A549 (cell line): ENCODE data around the gene COX7A1. TPM values are rescaled to one million over a fixed set of nuclear protein-coding genes. Genes with fewer than 3 reads are reported as not detected.
"Not testable (repeated sequence)": the region's sequence is repeated elsewhere in the genome, so short reads cannot be mapped to it uniquely, and the experiment has no call there.

Experiments
- ATAC-seq, 2 experiments: fragments of 200-7000 bp in 1 of 2; fragments of >200 bp in 1 of 2; cut with Nextera tagmentation in 1 of 2; cut with Tn5 transposase in 1 of 2; 3 replicates each; pipeline versions ENCODE4 v1.8.0 to v1.9.1; 2018 to 2020; ENCODE audit warnings: mild to moderate bottlenecking in 1 of 2, moderate library complexity in 1 of 2
- CTCF ChIA-PET: fragments of 300-600 bp; sonication (Branson Sonifier 250); formaldehyde crosslinking; extraction: SDS; loops from one replicate; lab custom pipeline; 2021; ENCODE audit warnings: antibody characterized with exemption, inconsistent platforms; lab: Yijun Ruan, JAX
- POLR2A ChIA-PET: fragments of 350-600 bp; formaldehyde crosslinking; extraction: SDS; loops from one replicate; lab custom pipeline; 2021; ENCODE audit warnings: antibody characterized with exemption, inconsistent platforms; lab: Yijun Ruan, JAX
- DNase-seq, 2 experiments: peaks; one replicate each; pipeline versions ENCODE4 v3.0.0 to v3.0.0-alpha.2; 2011 to 2016; ENCODE audit warnings: low read depth in 1 of 2, low spot score in 1 of 2
- FAIRE-seq: peaks from 2 replicates; lab custom pipeline; 2011; peaks lifted over from hg19 to GRCh38; lab: Jason Lieb, UNC
- H3K27ac ChIP-seq, 2 experiments: fragments of >200 bp; sonication (Bioruptor Twin); formaldehyde crosslinking; 3 replicates each; pipeline ENCODE4 v1.5.1; 2016 to 2017
- H3K4me1 ChIP-seq: fragments of >200 bp; sonication (Bioruptor Twin); formaldehyde crosslinking; 3 replicates; pipeline ENCODE4 v1.6.1; 2016
- H3K4me2 ChIP-seq: fragments of >200 bp; sonication (Bioruptor Twin); formaldehyde crosslinking; 3 replicates; pipeline ENCODE4 v1.6.1; 2016
- H3K4me3 ChIP-seq: fragments of >200 bp; sonication (Bioruptor Twin); formaldehyde crosslinking; 3 replicates; pipeline ENCODE4 v1.5.1; 2016
- H3K9me3 ChIP-seq: fragments of >200 bp; sonication (Bioruptor Twin); formaldehyde crosslinking; 3 replicates; pipeline ENCODE4 v1.6.1; 2016
- CEBPB ChIP-seq, 2 experiments: fragments of >200 bp in 1 of 2; sonication (Bioruptor Twin) in 1 of 2; formaldehyde crosslinking in 1 of 2; IDR thresholded peaks; 2 replicates each; pipeline ENCODE4 v1.6.1; 2012 to 2016
- CHD4 ChIP-seq: fragments of 200-600 bp; sonication (generic); IDR thresholded peaks from 2 replicates; pipeline ENCODE4 v1.6.1; 2016; ENCODE audit warnings: antibody characterized with exemption, mild to moderate bottlenecking, borderline replicate concordance
- EHMT2 ChIP-seq: fragments of 200-600 bp; sonication (generic); IDR thresholded peaks from 2 replicates; pipeline ENCODE4 v1.6.1; 2016; ENCODE audit warnings: antibody characterized with exemption, low read depth, mild to moderate bottlenecking, moderate library complexity
- GATA3 ChIP-seq: IDR thresholded peaks from 2 replicates; pipeline ENCODE4 v1.6.1; 2012; ENCODE audit warnings: borderline replicate concordance
- KDM1A ChIP-seq: fragments of 200-600 bp; sonication (generic); IDR thresholded peaks from 2 replicates; pipeline ENCODE4 v1.6.1; 2016; ENCODE audit warnings: low read depth, mild to moderate bottlenecking
- KDM5A ChIP-seq: fragments of 200-600 bp; sonication (generic); IDR thresholded peaks from 2 replicates; pipeline ENCODE4 v1.6.1; 2016; ENCODE audit warnings: antibody characterized with exemption, mild to moderate bottlenecking
- MAZ ChIP-seq: fragments of 150-350 bp; IDR thresholded peaks from 2 replicates; pipeline ENCODE4 v1.6.1; 2014; ENCODE audit warnings: antibody characterized with exemption, low read depth, low read length, borderline replicate concordance
- MYC ChIP-seq: IDR thresholded peaks from 2 replicates; pipeline ENCODE4 v1.6.1; 2012; ENCODE audit warnings: mild to moderate bottlenecking, inconsistent platforms, low read length, improper control_type of control experiment, borderline replicate concordance
- PHF8 ChIP-seq: fragments of 200-600 bp; sonication (generic); IDR thresholded peaks from 2 replicates; pipeline ENCODE4 v1.6.1; 2016; ENCODE audit warnings: low read depth, mild to moderate bottlenecking, antibody characterized with exemption, moderate library complexity, borderline replicate concordance
- POLR2AphosphoS2 ChIP-seq: conservative IDR thresholded peaks from 2 replicates; pipeline ENCODE4 v1.6.1; 2012; ENCODE audit warnings: low read length, improper control_type of control experiment, inconsistent platforms
- RAD21 ChIP-seq, 2 experiments: fragments of >200 bp in 1 of 2; sonication (Bioruptor Twin) in 1 of 2; formaldehyde crosslinking in 1 of 2; IDR thresholded peaks in 1 of 2; conservative IDR thresholded peaks in 1 of 2; 2 replicates in 1 of 2; 3 replicates in 1 of 2; pipeline ENCODE4 v1.6.1; 2012 to 2018; ENCODE audit warnings: inconsistent platforms in 1 of 2
- RARB ChIP-seq: fragments of 250-450 bp; sonication (Bioruptor Pico); IDR thresholded peaks from 2 replicates; pipeline ENCODE4 v1.8.0; 2021; ENCODE audit warnings: mild to moderate bottlenecking, moderate library complexity
- RCOR1 ChIP-seq: fragments of 150-350 bp; IDR thresholded peaks from 2 replicates; pipeline ENCODE4 v1.6.1; 2014; ENCODE audit warnings: antibody characterized with exemption, low read length, low read depth
- RFX5 ChIP-seq: fragments of 450-650 bp; IDR thresholded peaks from 2 replicates; pipeline ENCODE4 v1.7.1; 2014; ENCODE audit warnings: antibody characterized with exemption, mild to moderate bottlenecking, moderate library complexity
- RNF2 ChIP-seq: fragments of 200-600 bp; sonication (generic); IDR thresholded peaks from 2 replicates; pipeline ENCODE4 v1.6.1; 2016; ENCODE audit warnings: low read depth, mild to moderate bottlenecking, antibody characterized with exemption, moderate library complexity, borderline replicate concordance
- SMC3 ChIP-seq: fragments of >200 bp; sonication (Bioruptor Twin); formaldehyde crosslinking; IDR thresholded peaks from 3 replicates; pipeline ENCODE4 v1.6.1; 2018; ENCODE audit warnings: inconsistent platforms
- TP53 ChIP-seq: fragments of 250-450 bp; sonication (Bioruptor Pico); IDR thresholded peaks from 2 replicates; pipeline ENCODE4 v1.5.0; 2021; ENCODE audit warnings: mild to moderate bottlenecking, moderate library complexity
- ZC3H11A ChIP-seq: fragments of 450-650 bp; IDR thresholded peaks from 2 replicates; pipeline ENCODE4 v1.6.1; 2014; ENCODE audit warnings: antibody characterized with exemption, mild to moderate bottlenecking
- ZSCAN20 ChIP-seq: fragments of 250-450 bp; sonication (Bioruptor Pico); IDR thresholded peaks from 2 replicates; pipeline ENCODE4 v1.8.0; 2022; ENCODE audit warnings: mild to moderate bottlenecking, moderate library complexity
- WGBS: methylation state at CpG from one replicate; pipeline ENCODE4 v1.1.6; 2017; ENCODE audit errors: missing lambda C conversion rate; 5-methylcytosine and 5-hydroxymethylcytosine counted together
- polyA plus RNA-seq, 4 experiments: library from polyadenylated mRNA; depleted of rRNA in 3 of 4; stranded (reverse); fragments of >200 nt; fragmentation: RNase III in 1 of 4; extraction: RNeasy Plus Mini Kit Qiagen cat#74134 plus additional on column Dnase treatment in 1 of 4; gene quantifications; 2 replicates in 3 of 4; 3 replicates in 1 of 4; pipeline ENCODE4 v1.2.3, GENCODE V29; 2011 to 2017
- TF ChIP-seq, protein P1 (sequence below): IDR thresholded peaks from 2 replicates; pipeline ENCODE4 v1.6.1; 2012
- TF ChIP-seq, protein P2 (sequence below): fragments of 250-450 bp; sonication (Bioruptor Pico); IDR thresholded peaks from 2 replicates; pipeline ENCODE4 v1.5.0; 2021; ENCODE audit warnings: mild to moderate bottlenecking, moderate library complexity, borderline replicate concordance
- TF ChIP-seq, protein P3 (sequence below): IDR thresholded peaks from 2 replicates; pipeline ENCODE4 v1.6.1; 2012
- TF ChIP-seq, protein P4 (sequence below): fragments of 450-650 bp; IDR thresholded peaks from 2 replicates; pipeline ENCODE4 v1.6.1; 2014; ENCODE audit warnings: antibody characterized with exemption
- TF ChIP-seq, protein P5 (sequence below): fragments of >200 bp; sonication (Bioruptor Twin); formaldehyde crosslinking; IDR thresholded peaks from 3 replicates; pipeline ENCODE4 v1.6.1; 2016

The COX7A1 gene
- polyA plus RNA-seq, 2 of the 4 experiments (the other 2 are of a cell fraction), result not detected

DNA sequence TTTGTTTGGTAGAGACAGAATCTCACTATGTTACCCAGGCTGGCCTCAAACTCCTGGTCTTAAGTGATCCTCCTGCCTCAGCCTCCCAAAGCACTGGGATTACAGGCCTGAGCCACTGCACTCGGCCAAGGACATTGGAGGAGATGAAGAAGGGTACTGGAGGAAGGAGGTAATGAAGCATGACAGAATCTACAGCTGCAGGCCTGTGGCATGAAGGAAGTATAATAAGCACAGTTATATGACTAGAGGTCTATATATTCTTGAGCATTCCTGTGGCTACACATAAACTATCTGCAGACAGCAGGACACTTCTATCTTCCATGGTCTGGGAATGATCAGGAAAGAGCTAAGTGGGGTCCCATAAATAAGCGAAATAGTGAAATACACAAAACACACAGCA, 44.0 kb upstream of the COX7A1 start:
- no peak for TF ChIP-seq CEBPB (IDR thresholded peaks at IDR 0.05)
- TF ChIP-seq KDM1A, result no peak
- TF ChIP-seq RFX5, result no peak
- no peak for TF ChIP-seq MAZ
- TF ChIP-seq, protein P1, sequence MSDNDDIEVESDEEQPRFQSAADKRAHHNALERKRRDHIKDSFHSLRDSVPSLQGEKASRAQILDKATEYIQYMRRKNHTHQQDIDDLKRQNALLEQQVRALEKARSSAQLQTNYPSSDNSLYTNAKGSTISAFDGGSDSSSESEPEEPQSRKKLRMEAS, result no peak
- TF ChIP-seq KDM5A, result no peak
- no peak for TF ChIP-seq TP53 (CRISPR knock-in tag)
- no peak for TF ChIP-seq RARB
- TF ChIP-seq GATA3, result no peak
- no peak for TF ChIP-seq ZC3H11A
- no peak for TF ChIP-seq POLR2AphosphoS2
- TF ChIP-seq CHD4, result no peak
- TF ChIP-seq EHMT2, result no peak
- FAIRE-seq, result no peak
- POLR2A ChIA-PET, result no interaction called here

DNA sequence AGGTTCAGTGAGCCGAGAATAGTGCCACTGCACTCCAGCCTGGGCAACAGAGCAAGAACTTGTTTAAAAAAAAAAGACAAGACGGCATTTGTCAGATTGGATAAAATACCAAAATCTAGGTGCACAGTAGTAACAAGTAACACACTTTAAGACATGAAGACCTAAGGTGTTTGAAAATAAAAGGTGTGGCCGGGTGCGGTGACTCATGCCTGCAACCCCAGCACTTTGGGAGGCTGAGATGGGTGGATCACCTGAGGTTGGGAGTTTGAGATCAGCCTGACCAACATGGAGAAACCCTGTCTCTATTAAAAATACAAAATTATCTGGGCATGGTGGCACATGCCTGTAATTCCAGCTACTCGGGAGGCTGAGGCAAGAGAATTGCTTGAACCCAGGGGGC, 34.5 kb upstream of the COX7A1 start:
- H3K4me1 ChIP-seq, H3K4me3 ChIP-seq, H3K27ac ChIP-seq, H3K4me2 ChIP-seq, FAIRE-seq, POLR2A ChIA-PET, ATAC-seq, DNase-seq: not testable (repeated sequence)
- CTCF ChIA-PET, result interaction anchor here (1.0 to 1.4 kb wide), 2 partner anchors 28 to 125 kb away, joined by 3 read pairs; partner anchors contain the start of genes ZNF146 and ZNF565
- WGBS, result 81% methylated on average over 5 of the region's 5 CpGs
- H3K9me3 ChIP-seq, result peaks cover 61% of the 10 kb centered on the region

More for the DNA sequence above, 44.0 kb upstream of the COX7A1 start:
- 72% methylated on average over 2 of the region's 2 CpGs for WGBS
- DNase-seq (no peak), ATAC-seq (no peak)
- H3K27ac ChIP-seq, result no peak overlapping the region
- peaks cover 10% of the 10 kb centered on the region; the same call in 1 of the 3 replicates for H3K9me3 ChIP-seq
- no peak overlapping the region for H3K4me3 ChIP-seq
- CTCF ChIA-PET, result interaction anchor here (1.2 to 1.5 kb wide), 2 partner anchors 9 to 15 kb away, joined by 3 to 4 read pairs; no protein-coding TSS in a partner anchor
- no peak overlapping the region for H3K4me2 ChIP-seq
- H3K4me1 ChIP-seq, result no peaks in the 10 kb centered on the region

DNA sequence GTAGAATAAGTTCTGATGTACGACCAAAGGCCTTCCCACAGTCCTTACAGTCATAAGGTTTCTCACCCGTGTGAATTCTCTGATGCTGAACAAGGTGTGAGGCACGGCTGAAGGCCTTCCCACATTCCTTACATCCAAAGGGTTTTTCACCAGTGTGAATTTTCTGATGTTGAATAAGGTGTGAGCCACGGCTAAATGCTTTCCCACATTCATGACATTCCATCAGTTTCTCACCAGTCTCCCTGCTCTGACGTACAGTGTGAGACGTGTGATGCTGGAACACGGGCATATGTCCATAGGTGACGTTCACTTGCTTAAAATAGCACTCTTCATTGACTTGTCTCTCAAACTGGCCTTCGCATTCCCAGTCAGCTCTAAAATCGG, 31.0 kb upstream of the COX7A1 start:
- CTCF ChIA-PET, result interaction anchor here (0.7 to 1.7 kb wide), 5 partner anchors 11 to 591 kb away, joined by 3 to 5 read pairs (median 3); no protein-coding TSS in a partner anchor
- peak in 1 of 2 experiments; percentile 32; a peak in 2 of 6 replicates for ATAC-seq
- H3K4me3 ChIP-seq, result no peak overlapping the region
- H3K4me1 ChIP-seq, result no peaks in the 10 kb centered on the region
- DNase-seq, result no peak
- H3K27ac ChIP-seq, result no peak overlapping the region
- FAIRE-seq, result peak; percentile 84
- WGBS, result 83% methylated on average over 10 of the region's 10 CpGs
- TF ChIP-seq RNF2, result no peak
- TF ChIP-seq, protein P2, sequence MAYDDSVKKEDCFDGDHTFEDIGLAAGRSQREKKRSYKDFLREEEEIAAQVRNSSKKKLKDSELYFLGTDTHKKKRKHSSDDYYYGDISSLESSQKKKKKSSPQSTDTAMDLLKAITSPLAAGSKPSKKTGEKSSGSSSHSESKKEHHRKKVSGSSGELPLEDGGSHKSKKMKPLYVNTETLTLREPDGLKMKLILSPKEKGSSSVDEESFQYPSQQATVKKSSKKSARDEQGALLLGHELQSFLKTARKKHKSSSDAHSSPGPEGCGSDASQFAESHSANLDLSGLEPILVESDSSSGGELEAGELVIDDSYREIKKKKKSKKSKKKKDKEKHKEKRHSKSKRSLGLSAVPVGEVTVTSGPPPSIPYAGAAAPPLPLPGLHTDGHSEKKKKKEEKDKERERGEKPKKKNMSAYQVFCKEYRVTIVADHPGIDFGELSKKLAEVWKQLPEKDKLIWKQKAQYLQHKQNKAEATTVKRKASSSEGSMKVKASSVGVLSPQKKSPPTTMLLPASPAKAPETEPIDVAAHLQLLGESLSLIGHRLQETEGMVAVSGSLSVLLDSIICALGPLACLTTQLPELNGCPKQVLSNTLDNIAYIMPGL (CRISPR knock-in tag), result no peak
- no peak for TF ChIP-seq RCOR1
- TF ChIP-seq, protein P3, sequence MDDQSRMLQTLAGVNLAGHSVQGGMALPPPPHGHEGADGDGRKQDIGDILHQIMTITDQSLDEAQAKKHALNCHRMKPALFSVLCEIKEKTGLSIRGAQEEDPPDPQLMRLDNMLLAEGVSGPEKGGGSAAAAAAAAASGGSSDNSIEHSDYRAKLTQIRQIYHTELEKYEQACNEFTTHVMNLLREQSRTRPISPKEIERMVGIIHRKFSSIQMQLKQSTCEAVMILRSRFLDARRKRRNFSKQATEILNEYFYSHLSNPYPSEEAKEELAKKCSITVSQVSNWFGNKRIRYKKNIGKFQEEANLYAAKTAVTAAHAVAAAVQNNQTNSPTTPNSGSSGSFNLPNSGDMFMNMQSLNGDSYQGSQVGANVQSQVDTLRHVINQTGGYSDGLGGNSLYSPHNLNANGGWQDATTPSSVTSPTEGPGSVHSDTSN, result no peak
- no peak for TF ChIP-seq PHF8
- TF ChIP-seq, protein P4, sequence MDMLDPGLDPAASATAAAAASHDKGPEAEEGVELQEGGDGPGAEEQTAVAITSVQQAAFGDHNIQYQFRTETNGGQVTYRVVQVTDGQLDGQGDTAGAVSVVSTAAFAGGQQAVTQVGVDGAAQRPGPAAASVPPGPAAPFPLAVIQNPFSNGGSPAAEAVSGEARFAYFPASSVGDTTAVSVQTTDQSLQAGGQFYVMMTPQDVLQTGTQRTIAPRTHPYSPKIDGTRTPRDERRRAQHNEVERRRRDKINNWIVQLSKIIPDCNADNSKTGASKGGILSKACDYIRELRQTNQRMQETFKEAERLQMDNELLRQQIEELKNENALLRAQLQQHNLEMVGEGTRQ, result no peak
- no peak for TF ChIP-seq RAD21 (conservative IDR thresholded peaks at IDR 0.05 in 1 of 2, IDR thresholded peaks at IDR 0.05 in 1 of 2)
- TF ChIP-seq SMC3, result no peak
- TF ChIP-seq, protein P5, sequence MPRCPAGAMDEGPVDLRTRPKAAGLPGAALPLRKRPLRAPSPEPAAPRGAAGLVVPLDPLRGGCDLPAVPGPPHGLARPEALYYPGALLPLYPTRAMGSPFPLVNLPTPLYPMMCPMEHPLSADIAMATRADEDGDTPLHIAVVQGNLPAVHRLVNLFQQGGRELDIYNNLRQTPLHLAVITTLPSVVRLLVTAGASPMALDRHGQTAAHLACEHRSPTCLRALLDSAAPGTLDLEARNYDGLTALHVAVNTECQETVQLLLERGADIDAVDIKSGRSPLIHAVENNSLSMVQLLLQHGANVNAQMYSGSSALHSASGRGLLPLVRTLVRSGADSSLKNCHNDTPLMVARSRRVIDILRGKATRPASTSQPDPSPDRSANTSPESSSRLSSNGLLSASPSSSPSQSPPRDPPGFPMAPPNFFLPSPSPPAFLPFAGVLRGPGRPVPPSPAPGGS, result no peak
- TF ChIP-seq MYC, result no peak
- TF ChIP-seq ZSCAN20 (CRISPR knock-in tag), result no peak
- TF ChIP-seq GATA3, result no peak
- POLR2A ChIA-PET, result interaction anchor here (0.9 kb wide), 1 partner anchor 31 kb away, joined by 4 read pairs; the partner anchor contains the start of genes ZNF146 and ZNF565
- peaks cover 65% of the 10 kb centered on the region for H3K9me3 ChIP-seq
- no peak overlapping the region for H3K4me2 ChIP-seq
